Osteocyte (in vitro differentiated cells): ENCODE results near the gene CHCHD4. TPM values are rescaled to one million over a fixed set of nuclear protein-coding genes. Genes with fewer than 3 reads are reported as not detected.
A peak's percentile ranks its signal among the peaks of the same experiment; 100 is the strongest.

Source experiments
- DNase-seq: peaks from one replicate; pipeline ENCODE4 v3.0.0; 2021; ENCODE audit warnings: mixed read lengths; ENCODE audit not compliant: unreplicated experiment; ENCODE audit errors: extremely low spot score
- H3K27ac Mint-ChIP-seq: one replicate; pipeline ENCODE4 v1.8.0; 2021; ENCODE audit warnings: mild to moderate bottlenecking, mixed read lengths; ENCODE audit not compliant: unreplicated experiment
- H3K27me3 Mint-ChIP-seq: one replicate; pipeline ENCODE4 v1.8.0; 2021; ENCODE audit warnings: mixed read lengths; ENCODE audit not compliant: unreplicated experiment
- H3K36me3 Mint-ChIP-seq: one replicate; pipeline ENCODE4 v1.8.0; 2021; ENCODE audit warnings: mixed read lengths; ENCODE audit not compliant: unreplicated experiment
- H3K4me1 Mint-ChIP-seq: one replicate; pipeline ENCODE4 v1.8.0; 2021; ENCODE audit warnings: mixed read lengths; ENCODE audit not compliant: unreplicated experiment
- H3K4me3 Mint-ChIP-seq: one replicate; pipeline ENCODE4 v1.8.0; 2021; ENCODE audit warnings: mild to moderate bottlenecking, moderate library complexity, mixed read lengths; ENCODE audit not compliant: unreplicated experiment
- H3K9me3 Mint-ChIP-seq: one replicate; pipeline ENCODE4 v1.8.0; 2021; ENCODE audit warnings: mixed read lengths; ENCODE audit not compliant: unreplicated experiment
- CTCF ChIP-seq: fragments of 200-600 bp; sonication (generic); IDR thresholded peaks from 2 replicates; pipeline ENCODE4 v1.5.0; 2021; ENCODE audit warnings: antibody characterized with exemption, mild to moderate bottlenecking, moderate library complexity
- total RNA-seq: library from RNA; stranded (reverse); gene quantifications from 2 replicates; pipeline ENCODE4 v1.2.1, GENCODE V29; 2021

CHCHD4 gene
- total RNA-seq, 1 donor from 2014 or later, result 7.2 TPM

DNA sequence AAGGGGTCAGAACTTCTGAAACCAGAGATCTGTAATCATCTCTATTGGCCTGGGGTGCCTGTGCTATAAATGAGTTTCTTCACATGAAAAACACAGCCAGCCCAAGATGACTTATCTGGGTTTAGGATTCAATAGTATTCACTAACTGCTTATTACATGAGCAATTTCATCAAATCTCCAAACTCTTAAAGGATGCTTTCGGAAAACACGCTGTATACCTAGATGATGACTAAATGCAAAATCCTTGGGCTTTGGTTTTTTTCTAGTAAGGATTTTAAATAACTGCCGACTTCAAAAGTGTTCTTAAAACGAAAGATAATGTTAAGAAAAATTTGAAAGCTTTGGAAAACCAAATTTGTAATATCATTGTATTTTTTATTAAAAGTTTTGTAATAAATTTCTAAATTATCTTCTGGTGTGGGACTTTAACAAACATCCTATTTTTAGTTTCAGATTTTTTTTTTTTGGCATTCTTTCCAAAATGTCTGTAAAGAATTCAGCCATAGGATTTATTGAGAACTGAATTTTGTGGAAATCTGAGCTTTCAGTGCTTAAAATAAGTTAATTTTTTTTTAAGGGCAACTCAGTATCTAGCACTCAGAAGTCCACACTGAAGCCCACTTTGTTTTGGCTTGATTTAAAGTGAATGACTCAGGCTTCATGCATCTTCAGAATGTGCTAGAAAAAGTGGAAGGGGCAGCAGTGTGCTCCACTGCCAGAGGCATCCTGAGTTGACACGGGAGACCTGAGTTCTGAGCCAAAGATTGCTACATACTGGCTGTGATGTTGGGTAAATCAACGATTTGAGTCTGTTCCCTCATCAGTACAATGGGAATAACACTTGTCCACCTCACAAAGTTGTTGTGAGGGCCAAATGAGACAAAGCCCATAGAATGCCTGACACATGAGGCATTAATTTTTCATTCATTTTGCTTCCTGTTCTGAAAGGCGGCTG lies 18.9 kb upstream of the CHCHD4 start:
- Mint-ChIP-seq H3K4me3 (peak overlapping the region; percentile 43), H3K27me3 (no peaks in the 10 kb centered on the region), H3K9me3 (no peaks in the 10 kb centered on the region), H3K27ac (peak overlapping the region; percentile 100), H3K36me3 (peaks cover 15% of the 10 kb centered on the region), H3K4me1 (peaks cover 42% of the 10 kb centered on the region)
- DNase-seq, result no peak
- no peak for TF ChIP-seq CTCF

GRCh38 chr3:14142567-14143270 lies 18.0 kb upstream of the CHCHD4 start:
- Mint-ChIP-seq H3K4me1 (peaks cover 42% of the 10 kb centered on the region), H3K4me3 (no peak overlapping the region), H3K36me3 (peaks cover 18% of the 10 kb centered on the region), H3K9me3 (no peaks in the 10 kb centered on the region), H3K27me3 (no peaks in the 10 kb centered on the region), H3K27ac (peak overlapping the region; percentile 100)
- no peak for DNase-seq
- no peak for TF ChIP-seq CTCF

DNA sequence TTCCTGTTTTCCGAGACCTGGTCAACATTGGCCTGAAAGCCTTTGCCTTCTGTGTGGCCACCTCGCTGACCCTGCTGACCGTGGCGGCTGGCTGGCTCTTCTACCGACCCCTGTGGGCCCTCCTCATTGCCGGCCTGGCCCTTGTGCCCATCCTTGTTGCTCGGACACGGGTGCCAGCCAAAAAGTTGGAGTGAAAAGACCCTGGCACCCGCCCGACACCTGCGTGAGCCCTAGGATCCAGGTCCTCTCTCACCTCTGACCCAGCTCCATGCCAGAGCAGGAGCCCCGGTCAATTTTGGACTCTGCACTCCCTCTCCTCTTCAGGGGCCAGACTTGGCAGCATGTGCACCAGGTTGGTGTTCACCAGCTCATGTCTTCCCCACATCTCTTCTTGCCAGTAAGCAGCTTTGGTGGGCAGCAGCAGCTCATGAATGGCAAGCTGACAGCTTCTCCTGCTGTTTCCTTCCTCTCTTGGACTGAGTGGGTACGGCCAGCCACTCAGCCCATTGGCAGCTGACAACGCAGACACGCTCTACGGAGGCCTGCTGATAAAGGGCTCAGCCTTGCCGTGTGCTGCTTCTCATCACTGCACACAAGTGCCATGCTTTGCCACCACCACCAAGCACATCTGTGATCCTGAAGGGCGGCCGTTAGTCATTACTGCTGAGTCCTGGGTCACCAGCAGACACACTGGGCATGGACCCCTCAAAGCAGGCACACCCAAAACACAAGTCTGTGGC lies 17.1 kb upstream of the CHCHD4 start:
- H3K27ac Mint-ChIP-seq, result peak overlapping the region; percentile 100
- peaks cover 15% of the 10 kb centered on the region for H3K36me3 Mint-ChIP-seq
- H3K9me3 Mint-ChIP-seq, result no peaks in the 10 kb centered on the region
- no peak for DNase-seq
- H3K27me3 Mint-ChIP-seq, result no peaks in the 10 kb centered on the region
- no peak for TF ChIP-seq CTCF
- no peak overlapping the region for H3K4me3 Mint-ChIP-seq
- H3K4me1 Mint-ChIP-seq, result peaks cover 42% of the 10 kb centered on the region

- Mint-ChIP-seq H3K4me1 (peaks cover 42% of the 10 kb centered on the region), H3K36me3 (peaks cover 14% of the 10 kb centered on the region), H3K4me3 (no peak overlapping the region), H3K27ac (peak overlapping the region; percentile 100), H3K9me3 (no peaks in the 10 kb centered on the region), H3K27me3 (no peaks in the 10 kb centered on the region)
- DNase-seq, result no peak
- no peak for TF ChIP-seq CTCF
Observed at GRCh38 chr3:14141144-14141543, 16.5 kb upstream of the CHCHD4 start.
